GM12878 (cell line): ENCODE data around the gene UNG. TPM values are rescaled to one million over a fixed set of nuclear protein-coding genes. Genes with fewer than 3 reads are reported as not detected.
"Not testable (repeated sequence)": the region's sequence is repeated elsewhere in the genome, so short reads cannot be mapped to it uniquely, and the experiment has no call there.

Source experiments
- ATAC-seq: fragments of 200-7000 bp; cut with Tn5 transposase; 3 replicates; pipeline ENCODE4 v1.9.1; 2020; ENCODE audit warnings: mild to moderate bottlenecking, moderate library complexity
- BruUV-seq: library from RNA; stranded (reverse); fragments of 400-500 nt; replicated peaks from 2 replicates; lab custom pipeline; 2021; lab: Mats Ljungman, UMichigan
- CTCF ChIA-PET: fragments of 300-600 bp; sonication (Branson Sonifier 250); formaldehyde crosslinking; extraction: SDS; loops from one replicate; lab custom pipeline; 2021; ENCODE audit warnings: inconsistent platforms; lab: Yijun Ruan, JAX
- POLR2A ChIA-PET: fragments of 350-600 bp; formaldehyde crosslinking; extraction: SDS; loops from one replicate; lab custom pipeline; 2021; ENCODE audit warnings: inconsistent platforms; lab: Charles Lee
- RAD21 ChIA-PET: fragments of 300-600 bp; sonication (Branson Sonifier 250); formaldehyde crosslinking; loops from one replicate; lab custom pipeline; 2023; ENCODE audit warnings: antibody characterized with exemption; ENCODE audit not compliant: unreplicated experiment; lab: Charles Lee
- SMC1A ChIA-PET: fragments of 300-600 bp; sonication (Branson Sonifier 250); formaldehyde crosslinking; loops from one replicate; lab custom pipeline; 2023; ENCODE audit not compliant: unreplicated experiment, uncharacterized antibody; lab: Charles Lee
- DNase-seq: peaks from one replicate; pipeline ENCODE4 v3.0.0-alpha.2; 2011; ENCODE audit warnings: low read depth, low spot score
- FAIRE-seq: peaks from 3 replicates; lab custom pipeline; 2011; peaks lifted over from hg19 to GRCh38; lab: Jason Lieb, UNC
- H2AFZ ChIP-seq: 2 replicates; pipeline ENCODE4 v1.6.0; 2011; ENCODE audit warnings: low read depth, low read length, control low read depth; ENCODE audit not compliant: control insufficient read depth
- H3K27ac ChIP-seq: 2 replicates; pipeline ENCODE4 v1.5.1; 2011; ENCODE audit warnings: control low read depth; ENCODE audit not compliant: control insufficient read depth, insufficient read depth
- H3K27me3 ChIP-seq, 2 experiments: replicated peaks in 1 of 2; 2 replicates each; pipeline versions ENCODE4 v1.6.0 to v1.6.1; 2011; ENCODE audit warnings: low read length in 1 of 2; ENCODE audit not compliant: control insufficient read depth in 2 of 2, insufficient read depth in 2 of 2
- H3K36me3 ChIP-seq, 2 experiments: 2 replicates each; pipeline ENCODE4 v1.5.1; 2011; ENCODE audit warnings: low read length in 1 of 2; ENCODE audit not compliant: control insufficient read depth in 2 of 2, insufficient read depth in 2 of 2
- H3K4me1 ChIP-seq: 2 replicates; pipeline ENCODE4 v1.6.1; 2011; ENCODE audit warnings: mild to moderate bottlenecking, low read length, moderate library complexity, mixed read lengths; ENCODE audit not compliant: control insufficient read depth, insufficient read depth
- H3K4me2 ChIP-seq: 2 replicates; pipeline ENCODE4 v1.6.0; 2011; ENCODE audit warnings: control low read depth; ENCODE audit not compliant: control insufficient read depth, insufficient read depth
- H3K4me3 ChIP-seq: fragments of 200-600 bp; sonication (generic); 2 replicates; pipeline ENCODE4 v1.5.1; 2016
- H3K79me2 ChIP-seq: 2 replicates; pipeline ENCODE4 v1.6.0; 2011; ENCODE audit warnings: low read length; ENCODE audit not compliant: control insufficient read depth, insufficient read depth
- H3K9ac ChIP-seq: 2 replicates; pipeline ENCODE4 v1.8.0; 2011; ENCODE audit warnings: low read length, control low read depth, mixed read lengths; ENCODE audit not compliant: control insufficient read depth, insufficient read depth
- H3K9me3 ChIP-seq: replicated peaks from 3 replicates; pipeline ENCODE4 v1.5.1; 2011; ENCODE audit warnings: mild to moderate bottlenecking, low read length; ENCODE audit not compliant: control insufficient read depth, insufficient read depth
- H4K20me1 ChIP-seq: 2 replicates; pipeline ENCODE4 v1.6.0; 2011; ENCODE audit not compliant: control insufficient read depth, insufficient read depth
- ASH2L ChIP-seq: fragments of 300-600, 200-600 bp; sonication (generic); IDR thresholded peaks from 2 replicates; pipeline ENCODE4 v1.6.1; 2017; ENCODE audit warnings: low read depth, mild to moderate bottlenecking, borderline replicate concordance
- ETV6 ChIP-seq, 2 experiments: fragments of 450-650 bp in 1 of 2; IDR thresholded peaks in 1 of 2; conservative IDR thresholded peaks in 1 of 2; 2 replicates each; pipeline ENCODE4 v1.6.1; 2014; ENCODE audit warnings: antibody characterized with exemption in 1 of 2, borderline replicate concordance in 1 of 2, low read depth in 1 of 2, mild to moderate bottlenecking in 1 of 2, moderate library complexity in 1 of 2
- EZH2 ChIP-seq: IDR thresholded peaks from 2 replicates; pipeline ENCODE4 v1.6.1; 2012; ENCODE audit warnings: low read depth, mild to moderate bottlenecking, control low read depth, inconsistent platforms, low read length, borderline replicate concordance; ENCODE audit not compliant: control insufficient read depth
- HDGF ChIP-seq: fragments of 450-650 bp; IDR thresholded peaks from 2 replicates; pipeline ENCODE4 v1.6.1; 2016; ENCODE audit warnings: antibody characterized with exemption
- IRF4 ChIP-seq: IDR thresholded peaks from 2 replicates; pipeline ENCODE4 v1.6.1; 2011; ENCODE audit warnings: low read depth, low read length
- JUND ChIP-seq: IDR thresholded peaks from 2 replicates; pipeline ENCODE4 v1.6.1; 2012; ENCODE audit warnings: low read depth, mild to moderate bottlenecking, low read length, improper control_type of control experiment, moderate library complexity
- NFXL1 ChIP-seq: fragments of 450-650 bp; IDR thresholded peaks from 2 replicates; pipeline ENCODE4 v1.6.1; 2017; ENCODE audit warnings: antibody characterized with exemption, mild to moderate bottlenecking, borderline replicate concordance
- SP1 ChIP-seq: IDR thresholded peaks from one replicate; pipeline ENCODE4 v1.6.1; 2011; ENCODE audit warnings: low read depth, low read length
- YY1 ChIP-seq: IDR thresholded peaks from 2 replicates; pipeline ENCODE4 v1.6.1; 2011; ENCODE audit warnings: low read depth, mild to moderate bottlenecking, low read length
- ZNF217 ChIP-seq: fragments of 450-650 bp; IDR thresholded peaks from 2 replicates; pipeline ENCODE4 v1.6.1; 2017; ENCODE audit warnings: antibody characterized with exemption, mild to moderate bottlenecking
- WGBS: methylation state at CpG from one replicate; pipeline ENCODE4 v1.1.6; 2016; ENCODE audit warnings: low lambda C conversion rate; ENCODE audit not compliant: insufficient replicate concordance, insufficient coverage; ENCODE audit errors: missing lambda C conversion rate; 5-methylcytosine and 5-hydroxymethylcytosine counted together
- in situ Hi-C: fragments of 300-500 bp; cut with MboI; formaldehyde crosslinking; loops from 9 replicates; pipeline ENCODE4 v1.14.3; 2018; ENCODE audit warnings: mixed read lengths
- intact Hi-C: fragments of 100-400 bp; cut with micrococcal nuclease; formaldehyde crosslinking; loops from one replicate; pipeline ENCODE4 v1.14.2; 2022; ENCODE audit not compliant: unreplicated experiment
- polyA plus RNA-seq, 11 experiments: library from polyadenylated mRNA; depleted of rRNA in 4 of 11; unstranded in 6 of 11; stranded (reverse) in 5 of 11; fragments of >200 nt; fragmentation: Nextera tagmentation in 4 of 11; fragmentation: Illumina TruSeq in 1 of 11; extraction: Ambion mirVana in 4 of 11; extraction: Trizol in 1 of 11; gene quantifications; 1 replicate in 1 of 11; 2 replicates in 10 of 11; pipeline versions ENCODE4 v1.2.1 to v1.2.3, GENCODE V29; 2011 to 2016; ENCODE audit warnings: inconsistent platforms in 2 of 11, missing spikeins in 2 of 11, low read depth in 1 of 11
- total RNA-seq, 4 experiments: library from RNA; depleted of rRNA in 3 of 4; stranded (reverse); fragments of >200 nt in 3 of 4; fragmentation: Illumina TruSeq in 1 of 4; extraction: Trizol in 1 of 4; gene quantifications; 2 replicates each; pipeline versions ENCODE4 v1.2.1 to v1.2.3, GENCODE V29; 2013 to 2021
- TF ChIP-seq, protein P1 (sequence below): fragments of 450-650 bp; IDR thresholded peaks from 2 replicates; pipeline ENCODE4 v1.6.1; 2017; ENCODE audit warnings: mild to moderate bottlenecking, low read depth, inconsistent platforms; ENCODE audit not compliant: poor library complexity, severe bottlenecking
- TF ChIP-seq, protein P2 (sequence below): fragments of 150-350 bp; IDR thresholded peaks from 2 replicates; pipeline ENCODE4 v1.6.1; 2014; ENCODE audit warnings: mild to moderate bottlenecking, low read depth, low read length

The UNG gene
- total and polyA plus RNA-seq, 10 of the 15 experiments (the other 5 are each of a cell fraction or from before 2014, with no cell fraction given): 9.5 to 81.9 (median 48.2) TPM

DNA sequence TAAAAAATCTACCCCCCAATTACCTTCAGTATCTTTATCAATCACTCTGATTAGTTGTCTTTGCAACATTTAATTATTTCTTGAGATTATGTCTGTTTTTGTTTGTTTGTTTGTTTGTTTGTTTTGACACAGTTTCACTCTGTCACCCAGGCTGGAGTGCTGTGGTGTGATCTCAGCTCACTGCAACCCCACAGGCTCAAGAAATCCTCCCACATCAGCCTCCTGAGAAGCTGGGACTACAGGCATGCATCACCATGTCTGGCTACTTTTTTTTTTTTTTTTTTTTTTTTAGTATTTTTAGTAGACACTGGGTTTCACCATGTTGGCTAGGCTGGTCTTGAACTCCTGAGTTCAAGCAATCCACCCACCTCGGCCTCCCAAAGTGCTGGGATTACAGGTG lies 49.7 kb downstream of the UNG start:
- H3K4me1 ChIP-seq, ATAC-seq, H3K9me3 ChIP-seq, DNase-seq, H3K27ac ChIP-seq, H3K79me2 ChIP-seq, FAIRE-seq, POLR2A ChIA-PET, SMC1A ChIA-PET, in situ Hi-C loops, H4K20me1 ChIP-seq, H3K9ac ChIP-seq, H3K4me2 ChIP-seq, intact Hi-C loops, H3K36me3 ChIP-seq, H3K27me3 ChIP-seq, H2AFZ ChIP-seq, H3K4me3 ChIP-seq, BruUV-seq, RAD21 ChIA-PET: not testable (repeated sequence)
- 40% methylated on average over 1 of the region's 1 CpG for WGBS
- CTCF ChIA-PET: interaction anchor here (1.5 kb wide), 1 partner anchor 35 kb away, joined by 5 read pairs; no protein-coding TSS in a partner anchor

DNA sequence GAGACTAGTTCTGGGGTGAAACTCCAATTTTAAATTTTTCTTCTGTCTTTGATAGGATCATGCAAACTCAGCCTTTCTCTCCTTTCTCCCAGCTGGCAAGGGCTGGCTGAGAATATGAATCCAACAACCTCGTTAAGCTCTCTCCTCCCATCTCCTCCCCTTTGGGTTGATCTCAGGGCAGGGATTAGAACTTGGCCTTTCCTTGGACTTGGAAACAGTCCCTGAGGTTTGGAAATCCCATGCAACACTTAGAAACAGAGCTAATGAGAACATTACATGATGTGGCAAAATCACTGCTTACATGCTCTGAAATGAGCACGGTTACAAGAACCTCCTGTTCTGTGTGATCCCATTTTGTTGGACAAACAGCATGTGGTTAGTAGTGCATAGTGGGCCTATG lies 50.6 kb downstream of the UNG start:
- no peaks in the 10 kb centered on the region for H3K9me3 ChIP-seq
- H3K36me3 ChIP-seq: no peaks in the 10 kb centered on the region
- H2AFZ ChIP-seq: no peak overlapping the region
- H3K27ac ChIP-seq: no peak overlapping the region
- in situ Hi-C loops: no loop called here
- DNase-seq (no peak), ATAC-seq (no peak), FAIRE-seq (no peak)
- no peaks in the 10 kb centered on the region for H4K20me1 ChIP-seq
- ChIA-PET SMC1A (no interaction called here), CTCF (no interaction called here), POLR2A (no interaction called here), RAD21 (no interaction called here)
- H3K4me1 ChIP-seq: no peaks in the 10 kb centered on the region
- no peaks in the 10 kb centered on the region for H3K79me2 ChIP-seq
- no peak overlapping the region for H3K4me3 ChIP-seq
- no TSS peak for BruUV-seq
- no peak overlapping the region for H3K9ac ChIP-seq
- H3K4me2 ChIP-seq: no peak overlapping the region
- WGBS: 8% methylated on average over 2 of the region's 2 CpGs
- intact Hi-C loops: no loop called here
- no peaks in the 10 kb centered on the region; a peak in 1 of 4 replicates for H3K27me3 ChIP-seq
- TF ChIP-seq YY1: no peak
- TF ChIP-seq IRF4: no peak
- no peak for TF ChIP-seq HDGF
- TF ChIP-seq, protein P1, sequence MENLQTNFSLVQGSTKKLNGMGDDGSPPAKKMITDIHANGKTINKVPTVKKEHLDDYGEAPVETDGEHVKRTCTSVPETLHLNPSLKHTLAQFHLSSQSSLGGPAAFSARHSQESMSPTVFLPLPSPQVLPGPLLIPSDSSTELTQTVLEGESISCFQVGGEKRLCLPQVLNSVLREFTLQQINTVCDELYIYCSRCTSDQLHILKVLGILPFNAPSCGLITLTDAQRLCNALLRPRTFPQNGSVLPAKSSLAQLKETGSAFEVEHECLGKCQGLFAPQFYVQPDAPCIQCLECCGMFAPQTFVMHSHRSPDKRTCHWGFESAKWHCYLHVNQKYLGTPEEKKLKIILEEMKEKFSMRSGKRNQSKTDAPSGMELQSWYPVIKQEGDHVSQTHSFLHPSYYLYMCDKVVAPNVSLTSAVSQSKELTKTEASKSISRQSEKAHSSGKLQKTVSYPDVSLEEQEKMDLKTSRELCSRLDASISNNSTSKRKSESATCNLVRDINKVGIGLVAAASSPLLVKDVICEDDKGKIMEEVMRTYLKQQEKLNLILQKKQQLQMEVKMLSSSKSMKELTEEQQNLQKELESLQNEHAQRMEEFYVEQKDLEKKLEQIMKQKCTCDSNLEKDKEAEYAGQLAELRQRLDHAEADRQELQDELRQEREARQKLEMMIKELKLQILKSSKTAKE: no peak
- TF ChIP-seq ASH2L: no peak
- no peak for TF ChIP-seq NFXL1
- no peak for TF ChIP-seq JUND
- no peak for TF ChIP-seq SP1
- no peak for TF ChIP-seq EZH2
- TF ChIP-seq, protein P2, sequence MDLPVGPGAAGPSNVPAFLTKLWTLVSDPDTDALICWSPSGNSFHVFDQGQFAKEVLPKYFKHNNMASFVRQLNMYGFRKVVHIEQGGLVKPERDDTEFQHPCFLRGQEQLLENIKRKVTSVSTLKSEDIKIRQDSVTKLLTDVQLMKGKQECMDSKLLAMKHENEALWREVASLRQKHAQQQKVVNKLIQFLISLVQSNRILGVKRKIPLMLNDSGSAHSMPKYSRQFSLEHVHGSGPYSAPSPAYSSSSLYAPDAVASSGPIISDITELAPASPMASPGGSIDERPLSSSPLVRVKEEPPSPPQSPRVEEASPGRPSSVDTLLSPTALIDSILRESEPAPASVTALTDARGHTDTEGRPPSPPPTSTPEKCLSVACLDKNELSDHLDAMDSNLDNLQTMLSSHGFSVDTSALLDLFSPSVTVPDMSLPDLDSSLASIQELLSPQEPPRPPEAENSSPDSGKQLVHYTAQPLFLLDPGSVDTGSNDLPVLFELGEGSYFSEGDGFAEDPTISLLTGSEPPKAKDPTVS: no peak
- no peak for TF ChIP-seq ETV6 (conservative IDR thresholded peaks at IDR 0.05 in 1 of 2, IDR thresholded peaks at IDR 0.05 in 1 of 2; ENCODE audit: borderline replicate concordance in 1 of 2, low read depth in 1 of 2)
- TF ChIP-seq ZNF217: no peak
